BE2C (cell line): ENCODE results near the gene SDR39U1.
"Not testable (repeated sequence)": the region's sequence is repeated elsewhere in the genome, so short reads cannot be mapped to it uniquely, and the experiment has no call there.

ENCODE experiments used
- DNase-seq: peaks from one replicate; pipeline ENCODE4 v3.0.0-alpha.2; 2020
- H3K27me3 ChIP-seq: fragments of 250-450 bp; sonication (Bioruptor Pico); 2 replicates; pipeline ENCODE4 v1.5.1; 2020; ENCODE audit warnings: mild to moderate bottlenecking
- H3K36me3 ChIP-seq: fragments of 250-450 bp; sonication (Bioruptor Pico); 2 replicates; pipeline ENCODE4 v1.5.1; 2020; ENCODE audit warnings: mild to moderate bottlenecking
- H3K4me1 ChIP-seq: fragments of 250-450 bp; sonication (Bioruptor Pico); 2 replicates; pipeline ENCODE4 v1.5.1; 2020
- H3K4me3 ChIP-seq: 2 replicates; pipeline ENCODE4 v1.5.1; 2011; ENCODE audit warnings: low read depth, low read length
- H3K9me3 ChIP-seq: fragments of 250-450 bp; sonication (Bioruptor Pico); 2 replicates; pipeline ENCODE4 v1.5.1; 2020
- CTCF ChIP-seq: IDR thresholded peaks from 2 replicates; pipeline ENCODE4 v1.5.1; 2012; ENCODE audit warnings: mild to moderate bottlenecking, low read depth, low read length

SDR39U1 gene

GRCh38 chr14:24463017-24463883 is 20.7 kb upstream of the SDR39U1 start:
- Histone ChIP-seq H3K4me1 (no peaks in the 10 kb centered on the region), H3K27me3 (no peaks in the 10 kb centered on the region), H3K9me3 (no peaks in the 10 kb centered on the region), H3K4me3 (no peak overlapping the region), H3K36me3 (no peaks in the 10 kb centered on the region)
- DNase-seq, result no peak
- TF ChIP-seq CTCF, result no peak

GRCh38 chr14:24461336-24461735 is 18.8 kb upstream of the SDR39U1 start:
- Histone ChIP-seq H3K9me3 (no peaks in the 10 kb centered on the region), H3K4me1 (no peaks in the 10 kb centered on the region), H3K36me3 (no peaks in the 10 kb centered on the region), H3K27me3 (no peaks in the 10 kb centered on the region; the same call in 1 of the 2 replicates), H3K4me3 (no peak overlapping the region)
- DNase-seq, result no peak
- TF ChIP-seq CTCF, result no peak

- no peak for TF ChIP-seq CTCF
Observed at GRCh38 chr14:24459331-24459730, 16.8 kb upstream of the SDR39U1 start.

GRCh38 chr14:24458736-24459135 is 16.2 kb upstream of the SDR39U1 start:
- DNase-seq, result no peak
- H3K4me3 ChIP-seq, result no peak overlapping the region
- no peaks in the 10 kb centered on the region for H3K36me3 ChIP-seq
- H3K27me3 ChIP-seq, result no peaks in the 10 kb centered on the region; the same call in 1 of the 2 replicates
- no peaks in the 10 kb centered on the region for H3K9me3 ChIP-seq
- TF ChIP-seq CTCF, result no peak
- H3K4me1 ChIP-seq, result no peaks in the 10 kb centered on the region

More at GRCh38 chr14:24459331-24459730, 16.8 kb upstream of the SDR39U1 start:
- Histone ChIP-seq H3K36me3 (no peaks in the 10 kb centered on the region), H3K27me3 (no peaks in the 10 kb centered on the region; the same call in 1 of the 2 replicates), H3K4me3 (no peak overlapping the region), H3K9me3 (no peaks in the 10 kb centered on the region), H3K4me1 (no peaks in the 10 kb centered on the region)
- no peak for DNase-seq

- no peaks in the 10 kb centered on the region for H3K9me3 ChIP-seq
- no peak for DNase-seq
- H3K27me3 ChIP-seq, result no peaks in the 10 kb centered on the region; the same call in 1 of the 2 replicates
- no peak overlapping the region for H3K4me3 ChIP-seq
- no peaks in the 10 kb centered on the region for H3K4me1 ChIP-seq
- H3K36me3 ChIP-seq, result no peaks in the 10 kb centered on the region
- no peak for TF ChIP-seq CTCF
Observed at GRCh38 chr14:24456980-24457379, 14.4 kb upstream of the SDR39U1 start.

GRCh38 chr14:24450828-24451227 is 8.3 kb upstream of the SDR39U1 start:
- not testable (repeated sequence) for DNase-seq, H3K4me3 ChIP-seq, H3K36me3 ChIP-seq, H3K9me3 ChIP-seq, H3K4me1 ChIP-seq, H3K27me3 ChIP-seq
